Stimulated activated CD8-positive, alpha-beta memory T cell treated with anti-CD3 and anti-CD28 coated beads, Interleukin-2, amount 100 ng/mL, for 1 hour (primary cell): ENCODE data around the gene TMED9.

Experiments
- DNase-seq, 2 donors: peaks; one replicate each; pipeline ENCODE4 v3.0.0-alpha.2; 2020; ENCODE audit warnings: low read depth in 2 of 2

Gene TMED9

DNA sequence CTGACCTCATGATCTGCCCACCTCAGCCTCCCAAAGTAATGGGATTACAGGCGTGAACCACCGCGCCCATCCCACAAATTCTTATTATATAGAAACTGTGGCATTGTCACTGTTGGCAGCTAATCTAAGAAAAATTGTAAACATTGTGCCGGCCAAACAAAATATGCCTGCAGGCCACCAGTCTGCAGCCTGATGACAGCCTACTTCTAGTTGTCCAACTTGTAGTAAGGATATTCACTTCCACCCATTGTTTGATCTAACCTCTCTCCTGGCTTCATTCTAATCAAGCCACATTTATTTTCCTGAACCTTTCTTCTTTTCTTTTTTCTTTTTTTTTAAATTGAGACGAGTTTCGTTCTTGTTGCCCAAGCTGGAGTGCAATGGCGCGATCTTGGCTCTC, 13.7 kb upstream of the TMED9 start:
- no peak for DNase-seq

DNA sequence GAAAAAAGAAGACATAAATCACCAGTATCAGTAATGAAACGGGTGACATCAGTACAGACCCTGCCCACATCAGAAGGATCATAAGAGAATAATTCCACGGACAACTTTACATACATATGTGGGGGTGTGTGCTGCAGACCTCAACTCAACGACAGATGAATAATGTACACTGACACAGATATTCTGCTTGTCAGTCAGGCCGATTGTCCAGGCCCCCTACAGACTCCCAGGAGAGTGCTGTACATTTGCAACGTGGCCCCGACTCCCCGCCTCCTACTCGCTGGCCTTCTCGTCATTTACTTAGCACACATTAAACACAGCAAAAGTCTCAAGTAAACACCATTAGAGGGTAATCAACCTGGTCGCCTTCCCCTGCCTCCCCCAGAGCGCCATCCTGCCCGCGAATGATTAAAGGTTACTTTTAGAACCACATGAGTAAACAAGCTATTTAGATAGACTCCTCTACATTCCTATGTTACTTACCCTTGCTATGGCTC, 3.5 kb upstream of the TMED9 start:
- no peak for DNase-seq

DNA sequence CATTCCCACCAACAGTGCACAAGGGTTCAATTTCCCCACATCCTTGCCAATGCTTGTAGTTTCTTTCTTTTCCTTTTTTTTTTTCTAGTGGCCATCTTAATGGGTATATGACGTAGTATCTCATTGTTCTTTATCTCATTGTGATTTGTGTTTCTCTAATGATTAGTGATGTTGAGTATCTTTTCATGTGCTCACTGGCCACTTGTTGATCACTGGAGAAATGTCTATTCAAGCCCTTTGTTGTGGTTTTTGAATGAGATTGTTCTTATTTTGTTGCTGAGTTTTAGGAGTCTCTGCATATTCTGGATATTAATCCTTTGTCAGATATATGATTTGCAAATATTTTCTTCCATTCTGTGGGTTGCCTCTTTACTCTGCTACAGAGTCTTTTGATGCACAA, 1.6 kb upstream of the TMED9 start:
- DNase-seq: no peak

DNA sequence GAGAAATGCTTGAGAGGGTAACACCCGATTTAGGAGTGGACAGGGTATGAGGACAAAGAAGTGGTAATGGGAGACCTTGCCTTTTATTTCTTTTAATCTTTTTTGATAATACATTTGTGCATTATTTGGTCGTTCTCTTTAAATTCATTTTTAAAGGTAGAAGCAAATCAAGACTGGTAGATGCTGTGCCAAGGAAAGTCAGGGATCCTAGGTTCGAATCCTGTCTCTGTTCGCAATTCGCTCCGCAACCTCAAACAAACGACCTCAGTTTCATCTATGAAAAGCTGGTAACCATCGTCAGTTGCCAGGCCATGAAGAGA, 353 bp upstream of the TMED9 start:
- DNase-seq: no peak

DNA sequence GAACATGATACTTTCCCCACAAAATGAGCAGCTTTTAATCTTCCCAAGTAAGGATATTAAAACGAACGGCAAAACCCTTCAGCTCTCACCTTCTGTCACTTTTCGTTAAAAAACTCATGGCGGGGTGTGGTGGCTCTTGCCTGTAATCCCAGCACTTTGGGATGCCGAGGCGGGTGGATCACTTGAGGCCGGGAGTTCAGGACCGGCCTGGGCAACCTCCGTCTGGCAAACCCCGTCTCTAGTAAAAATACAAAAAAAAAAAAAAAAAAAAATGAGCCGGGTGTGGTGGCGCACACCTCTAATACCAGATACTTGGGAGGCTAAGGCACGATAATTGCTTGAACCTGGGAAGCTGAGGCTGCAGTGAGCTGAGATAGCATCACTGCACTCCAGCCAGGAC, 902 bp downstream of the TMED9 start:
- DNase-seq: no peak

DNA sequence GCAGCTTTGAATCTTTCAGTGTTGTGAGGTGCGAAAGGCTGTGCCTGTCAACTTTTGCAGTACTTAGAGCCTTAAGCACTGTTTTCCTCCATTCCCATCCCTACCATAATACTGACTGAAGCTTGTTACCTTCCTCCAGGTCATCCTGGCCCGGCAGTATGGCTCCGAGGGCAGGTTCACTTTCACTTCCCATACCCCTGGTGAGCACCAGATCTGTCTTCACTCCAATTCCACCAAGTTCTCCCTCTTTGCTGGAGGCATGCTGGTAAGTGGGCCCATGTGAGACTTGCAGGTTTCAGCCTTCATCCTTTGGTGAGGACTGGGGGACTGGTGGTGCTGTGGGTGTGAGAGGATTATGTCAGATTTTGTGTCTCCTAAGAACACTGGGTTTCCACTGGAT, 1.5 kb downstream of the TMED9 start:
- no peak for DNase-seq

DNA sequence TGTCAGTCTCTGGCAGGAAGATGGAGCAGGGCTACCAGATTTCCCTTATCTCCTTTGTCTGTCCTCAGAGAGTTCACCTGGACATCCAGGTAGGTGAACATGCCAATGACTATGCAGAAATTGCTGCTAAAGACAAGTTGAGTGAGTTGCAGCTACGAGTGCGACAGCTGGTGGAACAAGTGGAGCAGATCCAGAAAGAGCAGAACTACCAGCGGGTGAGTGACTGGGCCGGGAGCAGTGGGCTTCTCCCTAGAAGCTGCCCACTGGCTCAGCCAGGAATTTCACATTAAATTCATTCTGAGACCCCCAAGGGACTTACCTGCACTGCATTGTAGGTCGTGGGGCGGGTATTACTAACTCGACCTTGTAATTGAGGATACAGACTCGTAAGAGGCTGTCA, 2.1 kb downstream of the TMED9 start:
- DNase-seq: no peak

DNA sequence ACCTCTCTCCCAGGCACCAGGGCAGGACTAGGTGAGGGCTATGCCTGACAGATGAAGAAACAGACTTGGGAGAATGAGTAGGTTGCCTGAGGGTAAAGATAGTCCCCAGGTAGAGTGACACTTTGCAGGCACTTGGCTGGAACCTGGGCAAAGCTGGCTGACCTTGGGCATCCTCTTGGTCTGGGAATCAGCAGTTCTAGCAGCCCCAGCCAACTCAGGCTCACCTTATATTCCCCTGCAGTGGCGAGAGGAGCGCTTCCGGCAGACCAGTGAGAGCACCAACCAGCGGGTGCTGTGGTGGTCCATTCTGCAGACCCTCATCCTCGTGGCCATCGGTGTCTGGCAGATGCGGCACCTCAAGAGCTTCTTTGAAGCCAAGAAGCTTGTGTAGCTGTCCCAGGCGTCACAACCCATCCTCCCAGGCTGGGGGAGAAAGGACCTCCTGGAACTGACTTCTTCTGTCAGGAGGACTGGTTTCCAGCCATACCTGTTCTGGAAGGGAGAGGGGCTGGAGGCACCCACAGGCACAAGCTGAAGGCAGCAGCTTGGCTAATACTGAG, 3.1 kb downstream of the TMED9 start:
- DNase-seq: no peak

DNA sequence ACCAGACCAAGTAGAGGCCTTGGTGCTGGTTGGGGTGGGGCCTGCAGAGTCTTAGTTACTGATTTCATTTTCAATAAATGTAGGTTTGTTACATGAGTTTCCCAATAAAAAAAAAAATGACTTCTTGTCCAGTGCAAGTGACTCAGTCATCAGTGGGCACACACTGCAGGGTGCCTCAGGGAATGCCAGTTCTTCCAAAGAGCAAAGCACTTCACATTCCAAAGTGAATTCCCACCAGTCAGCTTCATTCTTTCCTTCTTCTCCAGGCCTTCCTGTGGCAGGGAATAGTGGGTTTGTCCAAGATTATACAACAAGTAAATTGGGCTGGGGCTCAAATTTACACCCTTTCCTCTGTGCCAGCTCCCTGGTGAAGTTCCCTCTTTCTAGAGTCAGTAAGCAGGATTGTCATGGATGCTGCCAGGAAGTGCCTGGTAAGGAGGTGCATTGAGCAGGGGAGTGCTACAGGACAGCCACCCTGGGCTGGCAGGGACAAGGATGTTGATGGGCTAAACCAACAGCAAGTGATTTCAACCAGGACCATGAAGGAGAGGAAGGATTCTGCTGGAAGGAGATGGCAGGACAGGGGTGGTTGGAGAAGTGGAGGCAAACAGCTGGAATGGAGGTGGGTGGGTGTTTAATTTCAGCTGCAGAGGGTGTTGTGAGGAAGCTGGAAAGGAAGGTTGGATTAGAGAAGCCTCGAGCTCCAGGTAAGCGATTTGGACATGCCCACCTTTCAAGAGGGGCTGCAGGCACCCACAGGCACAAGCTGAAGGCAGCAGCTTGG, 4.2 kb downstream of the TMED9 start:
- DNase-seq: no peak

DNA sequence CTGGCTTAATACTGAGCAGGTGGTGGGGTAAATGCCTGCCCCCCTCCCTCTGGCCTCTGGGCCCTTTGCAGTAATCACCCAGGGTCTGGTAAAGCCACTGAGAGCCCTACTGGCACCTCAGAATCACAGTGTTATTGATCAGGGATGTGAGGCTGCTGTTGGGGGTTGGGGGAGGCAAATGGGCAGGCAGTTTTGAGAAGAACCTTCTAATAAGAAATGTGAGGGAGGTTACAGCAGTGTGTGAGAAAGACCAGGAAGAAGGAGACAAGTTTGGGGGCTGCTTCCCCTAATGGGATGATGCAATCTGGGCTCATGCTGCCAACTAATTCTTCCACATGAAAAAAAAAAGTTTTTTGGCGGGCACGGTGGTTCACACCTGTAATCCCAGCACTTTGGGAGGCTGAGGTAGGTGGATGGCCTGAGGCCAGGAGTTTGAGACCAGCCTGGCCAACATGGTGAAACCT, 4.8 kb downstream of the TMED9 start:
- no peak for DNase-seq

DNA sequence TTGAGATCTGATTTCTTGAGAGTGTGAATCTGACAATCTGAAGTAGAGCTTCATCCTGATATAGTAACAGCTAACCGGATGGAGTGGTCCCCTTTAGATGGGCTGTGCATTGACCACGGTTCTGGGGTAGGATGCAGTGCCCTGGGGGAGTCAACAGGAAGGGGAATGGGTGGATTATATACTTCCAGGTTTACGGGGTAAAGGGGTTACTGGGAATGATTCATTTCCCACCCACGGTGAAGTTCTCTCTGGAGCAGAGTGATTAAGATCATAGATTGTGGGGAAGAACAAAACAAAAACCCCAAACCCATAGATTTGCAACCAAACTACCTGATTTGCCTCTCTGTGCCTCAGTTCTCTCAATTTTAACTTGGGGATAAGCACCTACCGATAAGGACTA, 6.5 kb downstream of the TMED9 start:
- no peak for DNase-seq

DNA sequence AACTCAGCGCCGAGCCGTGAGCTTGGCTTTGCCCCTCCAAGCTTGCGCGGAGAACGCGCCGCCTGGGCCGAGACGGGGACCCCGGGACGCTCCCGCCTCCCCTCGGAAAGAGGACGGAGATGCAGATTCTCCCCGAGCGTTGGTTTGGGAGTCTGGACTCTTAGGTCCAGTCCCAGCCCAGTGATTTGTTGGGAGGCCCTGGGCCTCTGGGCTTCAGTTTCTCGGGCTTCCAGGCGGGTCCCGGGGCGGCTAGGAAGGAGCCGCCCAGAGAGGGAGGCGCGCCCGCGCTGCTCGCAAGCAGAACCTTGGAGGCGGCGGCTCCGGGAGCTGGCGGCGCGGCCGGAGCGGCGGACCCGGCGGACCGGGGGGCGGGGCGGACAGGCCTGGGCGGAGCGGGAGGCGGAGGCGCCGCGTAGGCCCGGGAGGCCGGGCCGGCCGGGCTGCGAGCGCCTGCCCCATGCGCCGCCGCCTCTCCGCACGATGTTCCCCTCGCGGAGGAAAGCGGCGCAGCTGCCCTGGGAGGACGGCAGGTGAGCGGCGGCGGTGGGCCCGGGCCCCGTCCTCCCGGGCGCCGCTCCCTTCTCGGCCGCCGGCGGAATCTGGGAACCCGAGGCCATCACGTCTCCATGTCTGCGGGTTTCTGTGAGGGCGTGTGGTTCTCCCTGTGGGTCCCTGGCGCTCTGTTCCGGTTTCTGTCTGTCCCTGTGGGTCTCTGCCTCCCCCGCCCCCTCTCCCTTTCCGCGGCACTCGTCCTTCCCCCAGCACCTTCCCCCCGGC, 7.9 kb downstream of the TMED9 start, which contains the start of gene B4GALT7:
B4GALT7 (plus strand) TSS at position 402 of the 777 bp plus-strand sequence; CDS start at position 481, 79 bp downstream.
- DNase-seq: peak; percentile 74 to 76

DNA sequence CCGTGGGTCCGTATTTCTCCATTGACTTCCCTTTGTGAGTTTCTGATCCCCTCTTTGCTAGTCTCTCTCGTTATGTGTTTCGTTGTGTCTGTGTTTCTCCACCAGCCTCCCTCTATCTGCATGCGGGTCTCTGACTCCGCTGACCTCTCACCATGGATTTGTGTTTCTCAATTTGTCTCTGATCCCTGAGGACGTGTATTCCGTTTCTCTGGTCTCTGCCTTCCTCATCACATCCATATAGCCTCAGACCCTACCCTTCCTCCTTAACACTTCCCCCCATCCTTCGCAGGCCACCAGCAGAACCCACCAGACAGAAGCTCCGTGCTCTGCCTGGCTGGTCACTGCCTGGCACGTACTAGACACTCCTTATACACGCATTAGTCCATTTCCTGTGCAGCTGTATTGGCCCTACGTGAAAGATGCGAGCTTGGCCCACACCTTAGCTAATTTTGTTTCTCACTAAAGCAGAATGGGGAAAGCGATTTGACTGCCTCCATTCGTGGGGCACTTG, 8.6 kb downstream of the TMED9 start:
- no peak for DNase-seq

DNA sequence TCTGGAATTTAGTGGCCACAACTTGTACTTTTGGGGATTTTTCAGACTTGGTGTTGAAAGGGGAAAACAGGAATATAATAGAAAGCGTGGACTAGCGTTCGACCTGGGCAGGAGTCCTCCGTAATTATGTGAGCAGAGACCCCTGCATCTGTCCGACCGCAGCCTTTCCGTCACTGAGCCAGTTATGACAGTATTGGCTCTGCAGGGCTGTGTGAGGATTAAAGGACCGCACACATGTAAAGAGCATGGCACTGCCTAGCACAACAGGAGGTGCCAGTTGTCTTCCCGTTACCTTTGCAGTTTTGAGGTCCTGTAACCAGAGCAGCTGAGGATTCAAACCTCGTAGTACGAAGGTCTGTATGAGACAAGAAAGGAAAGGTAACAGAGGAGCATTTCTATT, 9.1 kb downstream of the TMED9 start:
- DNase-seq: no peak

DNA sequence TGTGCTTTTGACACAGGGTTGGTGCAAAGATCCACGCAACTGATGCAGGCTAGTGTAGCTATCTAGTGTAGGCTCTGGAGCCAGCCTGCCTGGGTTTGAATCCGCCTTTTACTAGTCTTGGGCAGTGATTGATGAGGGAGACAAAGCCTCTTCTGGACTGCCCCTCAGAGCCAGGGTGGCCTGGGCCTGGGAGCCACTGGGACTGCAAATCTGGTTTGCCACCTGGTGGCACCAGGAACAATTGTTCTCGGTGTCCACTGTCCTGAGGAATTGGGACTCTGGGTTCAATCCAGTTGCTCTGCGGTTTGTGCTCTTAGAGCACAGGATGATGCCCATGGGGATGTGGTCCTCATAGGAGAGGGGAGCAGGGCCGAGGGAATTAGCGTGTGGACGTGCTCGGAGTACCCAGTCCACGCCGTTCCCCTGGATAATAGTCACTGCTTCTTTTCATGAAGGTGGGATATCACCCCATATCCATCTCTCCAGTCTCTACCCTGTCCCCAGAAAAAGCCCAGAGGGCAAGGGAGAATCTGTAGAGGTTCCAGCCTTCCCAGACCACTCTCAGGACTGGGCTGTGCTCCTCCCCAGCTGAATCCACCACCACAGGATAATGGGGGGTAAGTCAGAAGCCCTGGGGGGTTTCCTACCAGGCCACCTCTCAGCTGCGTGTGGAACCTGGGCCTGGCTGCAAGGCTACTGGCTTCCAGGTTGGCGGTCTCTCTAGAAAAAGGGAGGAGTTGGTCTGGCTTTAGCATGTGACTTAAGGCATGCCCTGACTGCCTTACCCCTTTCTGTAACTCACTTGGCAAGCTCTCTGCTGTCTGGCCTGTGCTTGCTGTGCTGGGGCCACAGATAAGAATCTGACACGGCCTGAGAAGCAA, 9.8 kb downstream of the TMED9 start:
- no peak for DNase-seq

DNA sequence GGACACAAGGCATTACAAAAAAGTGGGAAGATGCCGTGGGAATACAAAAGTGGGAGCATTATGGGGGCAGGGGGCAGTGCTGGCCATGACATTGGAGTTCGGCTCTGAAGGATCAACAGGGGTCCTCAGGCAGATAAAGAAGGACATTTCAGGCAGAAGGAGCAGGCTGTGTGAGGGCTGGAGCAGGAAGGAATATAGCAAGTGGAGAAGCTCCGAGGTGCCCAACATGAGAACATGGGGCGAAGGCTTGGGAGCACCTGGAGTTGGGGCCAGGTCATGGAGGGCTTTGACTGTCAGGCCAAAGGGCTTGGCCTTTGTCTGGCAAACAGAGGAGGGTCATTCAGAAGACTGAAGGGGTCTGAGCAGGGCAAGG, 10.4 kb downstream of the TMED9 start:
- no peak for DNase-seq

DNA sequence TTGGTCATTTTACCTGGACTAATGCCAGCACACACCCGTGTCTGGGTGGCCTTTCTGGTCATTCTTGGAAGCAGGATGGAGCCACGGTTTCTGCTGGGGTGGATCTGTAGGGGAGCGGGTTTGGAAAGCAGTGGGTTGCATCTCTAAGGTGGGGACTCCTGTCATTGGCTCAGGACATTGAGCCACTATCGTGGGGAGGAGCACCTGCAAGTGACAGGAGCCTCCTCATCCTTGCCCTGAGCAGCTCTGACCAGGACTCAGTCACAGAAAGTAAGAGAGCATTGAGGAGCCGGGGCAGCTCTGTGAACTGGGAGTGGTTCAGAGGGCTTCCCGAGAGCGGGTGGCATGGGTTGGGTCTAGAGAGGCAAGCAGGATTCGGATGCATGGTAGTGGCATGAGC, 11.6 kb downstream of the TMED9 start:
- no peak for DNase-seq

DNA sequence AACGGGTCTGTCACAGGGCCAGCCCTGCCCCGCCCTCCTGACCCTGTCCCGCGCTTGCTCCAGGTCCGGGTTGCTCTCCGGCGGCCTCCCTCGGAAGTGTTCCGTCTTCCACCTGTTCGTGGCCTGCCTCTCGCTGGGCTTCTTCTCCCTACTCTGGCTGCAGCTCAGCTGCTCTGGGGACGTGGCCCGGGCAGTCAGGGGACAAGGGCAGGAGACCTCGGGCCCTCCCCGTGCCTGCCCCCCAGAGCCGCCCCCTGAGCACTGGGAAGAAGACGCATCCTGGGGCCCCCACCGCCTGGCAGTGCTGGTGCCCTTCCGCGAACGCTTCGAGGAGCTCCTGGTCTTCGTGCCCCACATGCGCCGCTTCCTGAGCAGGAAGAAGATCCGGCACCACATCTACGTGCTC, 12.1 kb downstream of the TMED9 start:
- no peak for DNase-seq

DNA sequence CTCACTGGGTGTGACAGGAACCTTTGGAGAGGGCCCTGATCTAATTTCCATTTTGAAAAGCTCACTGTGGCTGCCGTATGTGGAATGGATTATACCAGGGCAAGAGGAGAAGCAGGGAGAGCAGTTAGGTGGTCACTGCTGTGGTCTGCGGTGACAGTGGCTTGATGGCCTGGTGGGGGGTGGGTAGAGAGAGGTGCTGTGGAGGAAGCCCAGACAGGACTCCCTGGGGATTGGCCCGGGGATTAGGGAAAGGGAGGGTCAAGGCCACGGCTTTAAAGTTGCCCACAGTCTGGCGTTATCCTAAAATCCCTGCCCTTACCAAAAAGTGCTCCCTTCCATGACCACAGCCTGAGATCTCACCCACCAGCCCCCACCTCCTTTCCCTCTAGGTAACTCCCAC, 12.7 kb downstream of the TMED9 start:
- no peak for DNase-seq

DNA sequence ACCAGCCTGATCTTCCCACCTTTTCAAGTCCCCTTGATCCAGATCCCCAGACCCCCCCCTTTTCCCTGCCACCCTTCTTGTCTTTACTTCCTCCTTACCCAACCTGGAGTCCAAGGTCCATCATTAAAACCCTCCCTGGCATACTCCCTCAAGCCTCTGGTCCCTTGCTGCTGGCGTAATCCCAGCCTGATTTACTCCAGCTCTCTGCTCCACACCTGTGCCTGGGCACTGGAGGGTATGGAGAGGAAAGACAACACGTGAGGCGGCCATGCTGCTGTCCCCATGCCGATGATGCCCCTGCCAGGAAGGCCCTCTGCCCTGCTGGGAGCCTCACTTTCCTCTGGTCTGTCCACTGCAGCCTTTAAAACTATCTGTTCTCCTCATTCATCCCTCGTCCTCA, 13.1 kb downstream of the TMED9 start:
- DNase-seq: no peak

DNA sequence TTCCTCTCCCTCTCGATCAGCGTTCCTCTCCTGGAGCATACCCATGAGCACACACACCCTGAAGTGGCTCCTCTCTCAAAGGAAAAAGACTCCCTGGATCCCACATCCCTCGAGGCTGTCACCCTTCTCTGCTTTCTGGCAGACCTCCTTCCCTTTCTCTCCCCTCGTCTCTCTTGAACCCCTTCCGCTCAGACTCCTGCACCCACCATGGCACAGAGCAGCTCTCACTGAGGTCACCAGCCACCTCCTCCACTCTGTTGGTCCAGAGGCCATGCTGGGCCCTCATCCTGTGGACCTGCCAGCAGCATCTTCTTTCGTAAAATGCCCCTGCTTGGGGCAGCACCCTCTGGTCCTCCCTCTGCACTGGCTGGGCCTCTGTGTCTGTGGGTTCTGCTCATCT, 13.7 kb downstream of the TMED9 start:
- no peak for DNase-seq
